ENCODE data around the gene PNRC2. TPM values are rescaled to one million over a fixed set of nuclear protein-coding genes. Genes with fewer than 3 reads are reported as not detected.
"Not testable (repeated sequence)": the region's sequence is repeated elsewhere in the genome, so short reads cannot be mapped to it uniquely, and the experiment has no call there.

The PNRC2 gene
- polyA plus RNA-seq, 1 donor = 165 TPM

- WGBS (ENCODE audit: insufficient coverage, low lambda C conversion rate) = 92% methylated on average over 2 of the region's 5 CpGs
- Histone ChIP-seq H3K27me3 (ENCODE audit: control insufficient read depth, insufficient read depth, low read length) (no peaks in the 10 kb centered on the region), H3K9me3 (ENCODE audit: control insufficient read depth, low read depth, low read length) (no peaks in the 10 kb centered on the region), H3K27ac (ENCODE audit: low read length) (no peak overlapping the region), H3K4me1 (ENCODE audit: control insufficient read depth, insufficient read depth, low read length) (peaks cover 24% of the 10 kb centered on the region), H3K4me3 (ENCODE audit: low read length) (no peak overlapping the region), H3K36me3 (ENCODE audit: control insufficient read depth, insufficient read depth, low read length) (no peaks in the 10 kb centered on the region)
- DNase-seq = no peak
Observed at GRCh38 chr1:24004132-24004531, 44.5 kb downstream of the PNRC2 start.

- H3K4me3 ChIP-seq (ENCODE audit: low read length) = no peak overlapping the region
- 100% methylated on average over 1 of the region's 3 CpGs for whole genome bisulfite sequencing (ENCODE audit: insufficient coverage, low lambda C conversion rate)
- no peaks in the 10 kb centered on the region for H3K27me3 ChIP-seq (ENCODE audit: control insufficient read depth, insufficient read depth, low read length)
- H3K4me1 ChIP-seq (ENCODE audit: control insufficient read depth, insufficient read depth, low read length) = peaks cover 33% of the 10 kb centered on the region
- no peaks in the 10 kb centered on the region for H3K9me3 ChIP-seq (ENCODE audit: control insufficient read depth, low read depth, low read length)
- no peaks in the 10 kb centered on the region for H3K36me3 ChIP-seq (ENCODE audit: control insufficient read depth, insufficient read depth, low read length)
- no peak for DNase-seq
- no peak overlapping the region for H3K27ac ChIP-seq (ENCODE audit: low read length)
Observed at GRCh38 chr1:24005163-24005562, 45.5 kb downstream of the PNRC2 start.

DNA sequence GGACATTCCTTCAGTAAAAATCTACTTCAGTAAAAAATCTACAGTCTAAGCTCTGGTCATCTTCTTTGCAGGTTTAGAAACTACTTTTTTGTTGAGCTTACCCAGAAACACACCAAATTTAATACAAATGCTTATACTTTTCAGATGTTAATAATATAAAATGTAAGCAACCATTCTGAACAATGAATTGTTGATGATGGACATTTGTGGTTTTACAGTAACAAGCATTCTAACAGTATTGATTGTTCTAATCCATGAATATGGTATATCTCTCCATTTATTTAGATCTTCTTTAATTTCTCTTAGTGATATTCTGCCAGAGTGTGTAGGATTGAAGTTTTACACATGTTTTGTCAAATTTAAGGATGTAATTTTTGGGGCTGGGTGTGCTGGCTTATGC is 47.5 kb downstream of the PNRC2 start:
- Histone ChIP-seq H3K4me3 (ENCODE audit: low read length) (no peak overlapping the region), H3K4me1 (ENCODE audit: control insufficient read depth, insufficient read depth, low read length) (peaks cover 37% of the 10 kb centered on the region), H3K9me3 (ENCODE audit: control insufficient read depth, low read depth, low read length) (no peaks in the 10 kb centered on the region), H3K36me3 (ENCODE audit: control insufficient read depth, insufficient read depth, low read length) (no peaks in the 10 kb centered on the region), H3K27me3 (ENCODE audit: control insufficient read depth, insufficient read depth, low read length) (no peaks in the 10 kb centered on the region), H3K27ac (ENCODE audit: low read length) (no peak overlapping the region)
- DNase-seq = no peak

- not testable (repeated sequence) for DNase-seq; H3K27me3 ChIP-seq (ENCODE audit: control insufficient read depth, insufficient read depth, low read length); H3K27ac ChIP-seq (ENCODE audit: low read length); H3K36me3 ChIP-seq (ENCODE audit: control insufficient read depth, insufficient read depth, low read length); H3K4me3 ChIP-seq (ENCODE audit: low read length); H3K9me3 ChIP-seq (ENCODE audit: control insufficient read depth, low read depth, low read length)
- H3K4me1 ChIP-seq (ENCODE audit: control insufficient read depth, insufficient read depth, low read length) = peaks cover 27% of the 10 kb centered on the region
- no CpG with 5 or more reads among the region's 3 CpGs for WGBS (ENCODE audit: insufficient coverage, low lambda C conversion rate)
Observed at GRCh38 chr1:24008574-24009184, 49.1 kb downstream of the PNRC2 start.

GRCh38 chr1:24009406-24009805 is 49.8 kb downstream of the PNRC2 start:
- Histone ChIP-seq H3K27me3 (ENCODE audit: control insufficient read depth, insufficient read depth, low read length) (no peaks in the 10 kb centered on the region), H3K36me3 (ENCODE audit: control insufficient read depth, insufficient read depth, low read length) (no peaks in the 10 kb centered on the region), H3K4me3 (ENCODE audit: low read length) (no peak overlapping the region), H3K27ac (ENCODE audit: low read length) (no peak overlapping the region), H3K9me3 (ENCODE audit: control insufficient read depth, low read depth, low read length) (no peaks in the 10 kb centered on the region), H3K4me1 (ENCODE audit: control insufficient read depth, insufficient read depth, low read length) (peaks cover 34% of the 10 kb centered on the region)
- whole genome bisulfite sequencing (ENCODE audit: insufficient coverage, low lambda C conversion rate) = 88% methylated on average over 1 of the region's 1 CpG
- no peak for DNase-seq

- DNase-seq = no peak
- Histone ChIP-seq H3K27ac (ENCODE audit: low read length) (no peak overlapping the region), H3K36me3 (ENCODE audit: control insufficient read depth, insufficient read depth, low read length) (no peaks in the 10 kb centered on the region), H3K4me1 (ENCODE audit: control insufficient read depth, insufficient read depth, low read length) (peaks cover 42% of the 10 kb centered on the region), H3K27me3 (ENCODE audit: control insufficient read depth, insufficient read depth, low read length) (no peaks in the 10 kb centered on the region), H3K9me3 (ENCODE audit: control insufficient read depth, low read depth, low read length) (no peaks in the 10 kb centered on the region), H3K4me3 (ENCODE audit: low read length) (no peak overlapping the region)
- no CpG with 5 or more reads among the region's 5 CpGs for WGBS (ENCODE audit: insufficient coverage, low lambda C conversion rate)
Observed at GRCh38 chr1:24010650-24011049, 51.0 kb downstream of the PNRC2 start.

- not testable (repeated sequence) for H3K4me3 ChIP-seq (ENCODE audit: low read length); DNase-seq; H3K9me3 ChIP-seq (ENCODE audit: control insufficient read depth, low read depth, low read length); H3K27ac ChIP-seq (ENCODE audit: low read length); H3K36me3 ChIP-seq (ENCODE audit: control insufficient read depth, insufficient read depth, low read length); H3K27me3 ChIP-seq (ENCODE audit: control insufficient read depth, insufficient read depth, low read length)
- no CpG with 5 or more reads among the region's 8 CpGs for WGBS (ENCODE audit: insufficient coverage, low lambda C conversion rate)
- H3K4me1 ChIP-seq (ENCODE audit: control insufficient read depth, insufficient read depth, low read length) = peaks cover 63% of the 10 kb centered on the region
Observed at GRCh38 chr1:24012878-24013277, 53.2 kb downstream of the PNRC2 start.

Other genes starting within 250 kb of the PNRC2 start
- 26.3 TPM for gene ELOA, start 216.4 kb upstream of the PNRC2 start, polyA plus RNA-seq
- 61.8 TPM for gene PITHD1, start 181.4 kb upstream of the PNRC2 start, polyA plus RNA-seq
- gene LYPLA2, start 168.7 kb upstream of the PNRC2 start, polyA plus RNA-seq = 75.7 TPM
- gene GALE, start 159.1 kb upstream of the PNRC2 start, polyA plus RNA-seq = 118 TPM
- 66.3 TPM for gene HMGCL, start 134.4 kb upstream of the PNRC2 start, polyA plus RNA-seq
- gene FUCA1, start 91.5 kb upstream of the PNRC2 start, polyA plus RNA-seq = 68.2 TPM
- gene CNR2, start 46.5 kb upstream of the PNRC2 start, polyA plus RNA-seq = 0.06 TPM
- 169 TPM for gene SRSF10, start 20.5 kb downstream of the PNRC2 start, polyA plus RNA-seq
- 69.5 TPM for gene MYOM3, start 152.3 kb downstream of the PNRC2 start, polyA plus RNA-seq
- 100 TPM for gene IL22RA1, start 183.3 kb downstream of the PNRC2 start, polyA plus RNA-seq
- gene IFNLR1, start 227.5 kb downstream of the PNRC2 start, polyA plus RNA-seq = 11.7 TPM

Measured in large intestine (tissue), 3 donors.